Measurements from ENCODE around the gene CCDC106.

The CCDC106 gene

DNA sequence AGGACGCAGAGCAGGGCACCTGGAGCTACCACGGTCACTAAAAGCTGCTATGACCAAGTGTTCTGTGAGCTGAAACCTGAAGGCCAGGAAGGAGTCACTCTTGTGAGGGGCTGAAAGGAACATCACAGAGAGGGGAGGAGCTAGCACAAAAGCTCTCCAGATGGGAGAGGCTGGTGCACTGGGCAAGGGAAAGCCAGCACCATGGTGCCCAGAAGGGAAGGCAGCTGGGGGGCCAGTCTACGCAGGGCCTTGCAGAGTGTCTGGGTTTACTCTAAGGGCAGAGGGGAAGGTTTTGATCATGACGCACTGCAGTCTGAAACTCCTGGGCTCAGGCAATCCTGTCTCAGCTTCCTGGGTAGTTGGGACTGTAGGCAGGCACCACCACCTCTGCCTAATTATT lies 11.3 kb upstream of the CCDC106 start:
- Histone ChIP-seq H3K27me3 (ENCODE audit: insufficient read depth, low read length, poor library complexity, severe bottlenecking) (no peaks in the 10 kb centered on the region), H3K9ac (ENCODE audit: low read depth, low read length, poor library complexity, severe bottlenecking) (peak overlapping the region; percentile 96), H3K4me3 (ENCODE audit: low read length, poor library complexity, severe bottlenecking) (peak overlapping the region; percentile 96), H2AFZ (ENCODE audit: low read length) (no peak overlapping the region), H3K79me2 (ENCODE audit: insufficient read depth, low read length) (peaks cover 46% of the 10 kb centered on the region), H3K9me2 (replicated peaks; ENCODE audit: low read depth, low read length) (no peaks in the 10 kb centered on the region), H3K4me2 (ENCODE audit: low read depth, low read length, poor library complexity, severe bottlenecking) (peak overlapping the region; percentile 99), H3F3A (ENCODE audit: low read depth) (no peaks in the 10 kb centered on the region), H3K36me3 (ENCODE audit: insufficient read depth, low read length) (no peaks in the 10 kb centered on the region), H3K9me3 (ENCODE audit: insufficient read depth, low read depth, low read length) (no peaks in the 10 kb centered on the region), H4K20me1 (ENCODE audit: insufficient read depth, low read length, poor library complexity, severe bottlenecking) (peaks cover 8% of the 10 kb centered on the region), H3K4me1 (ENCODE audit: insufficient read depth, low read length, poor library complexity, severe bottlenecking) (peaks cover 37% of the 10 kb centered on the region)
- TF ChIP-seq EZH2phosphoT487 (IDR thresholded peaks at IDR 0.05; ENCODE audit: borderline replicate concordance) (no peak), CTCF (conservative IDR thresholded peaks at IDR 0.05; ENCODE audit: low read length) (no peak)

DNA sequence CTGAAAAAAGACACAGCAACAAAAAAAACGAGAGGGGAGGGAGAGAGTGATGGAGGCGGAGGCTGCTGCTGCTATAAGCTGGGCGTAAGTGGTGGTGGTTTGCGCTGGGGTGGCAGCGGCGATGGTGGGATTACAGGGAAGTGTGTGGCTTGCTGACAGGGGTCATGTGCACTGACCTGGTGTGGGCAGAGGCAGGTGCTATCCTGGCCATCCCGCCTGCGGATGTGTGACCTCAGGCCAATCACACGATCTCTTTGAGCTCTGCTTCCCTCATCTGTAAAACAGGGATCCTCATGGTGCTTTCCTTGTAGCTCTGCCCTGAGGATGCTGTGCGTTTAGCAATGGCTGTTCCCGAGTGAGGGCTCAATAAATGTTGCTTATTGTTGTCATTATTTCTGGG lies 10.5 kb upstream of the CCDC106 start:
- H2AFZ ChIP-seq (ENCODE audit: low read length), result no peak overlapping the region
- peaks cover 53% of the 10 kb centered on the region for H3K79me2 ChIP-seq (ENCODE audit: insufficient read depth, low read length)
- H3F3A ChIP-seq (ENCODE audit: low read depth), result no peaks in the 10 kb centered on the region
- no peaks in the 10 kb centered on the region for H3K27me3 ChIP-seq (ENCODE audit: insufficient read depth, low read length, poor library complexity, severe bottlenecking)
- TF ChIP-seq EZH2phosphoT487 (IDR thresholded peaks at IDR 0.05; ENCODE audit: borderline replicate concordance), result no peak
- no peak for TF ChIP-seq CTCF (conservative IDR thresholded peaks at IDR 0.05; ENCODE audit: low read length)
- H3K36me3 ChIP-seq (ENCODE audit: insufficient read depth, low read length), result no peaks in the 10 kb centered on the region
- H4K20me1 ChIP-seq (ENCODE audit: insufficient read depth, low read length, poor library complexity, severe bottlenecking), result peaks cover 8% of the 10 kb centered on the region
- H3K4me3 ChIP-seq (ENCODE audit: low read length, poor library complexity, severe bottlenecking), result no peak overlapping the region
- no peak overlapping the region for H3K9ac ChIP-seq (ENCODE audit: low read depth, low read length, poor library complexity, severe bottlenecking)
- peak overlapping the region; percentile 99 for H3K4me2 ChIP-seq (ENCODE audit: low read depth, low read length, poor library complexity, severe bottlenecking)
- peaks cover 40% of the 10 kb centered on the region for H3K4me1 ChIP-seq (ENCODE audit: insufficient read depth, low read length, poor library complexity, severe bottlenecking)
- H3K9me2 ChIP-seq (replicated peaks; ENCODE audit: low read depth, low read length), result no peaks in the 10 kb centered on the region
- no peaks in the 10 kb centered on the region for H3K9me3 ChIP-seq (ENCODE audit: insufficient read depth, low read depth, low read length)

DNA sequence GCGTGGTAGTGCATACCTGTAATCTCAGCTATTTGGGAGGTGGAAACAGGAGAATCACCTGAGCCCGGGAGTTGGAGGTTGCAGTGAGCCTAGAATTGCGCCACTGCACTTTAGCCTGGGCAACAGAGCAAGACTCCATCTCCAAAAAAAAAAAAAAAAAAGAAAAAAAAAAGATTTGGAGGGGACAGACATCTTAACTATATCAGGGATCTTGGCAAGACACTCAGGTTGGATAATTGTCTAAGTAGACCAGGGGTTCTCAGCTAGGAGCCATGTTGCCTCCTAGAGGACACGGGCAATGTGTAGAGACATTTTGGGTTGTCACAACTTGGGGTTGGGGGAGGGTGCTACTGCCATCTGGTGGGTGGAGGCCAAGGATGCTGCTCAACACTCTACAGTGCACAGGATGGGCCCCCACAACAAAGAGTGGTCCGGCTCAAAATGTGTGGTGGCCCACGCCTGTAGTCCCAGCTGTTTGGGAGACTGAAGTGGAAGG lies 9.1 kb upstream of the CCDC106 start:
- no peak overlapping the region for H3K9ac ChIP-seq (ENCODE audit: low read depth, low read length, poor library complexity, severe bottlenecking)
- no peaks in the 10 kb centered on the region for H3F3A ChIP-seq (ENCODE audit: low read depth)
- peaks cover 45% of the 10 kb centered on the region for H3K4me1 ChIP-seq (ENCODE audit: insufficient read depth, low read length, poor library complexity, severe bottlenecking)
- peaks cover 64% of the 10 kb centered on the region for H3K79me2 ChIP-seq (ENCODE audit: insufficient read depth, low read length)
- peak overlapping the region; percentile 58 for H3K4me3 ChIP-seq (ENCODE audit: low read length, poor library complexity, severe bottlenecking)
- no peaks in the 10 kb centered on the region for H3K9me3 ChIP-seq (ENCODE audit: insufficient read depth, low read depth, low read length)
- TF ChIP-seq CTCF (conservative IDR thresholded peaks at IDR 0.05; ENCODE audit: low read length) (peak; percentile 75), EZH2phosphoT487 (IDR thresholded peaks at IDR 0.05; ENCODE audit: borderline replicate concordance) (no peak)
- peak overlapping the region; percentile 52 for H3K4me2 ChIP-seq (ENCODE audit: low read depth, low read length, poor library complexity, severe bottlenecking)
- H4K20me1 ChIP-seq (ENCODE audit: insufficient read depth, low read length, poor library complexity, severe bottlenecking), result peaks cover 8% of the 10 kb centered on the region
- H2AFZ ChIP-seq (ENCODE audit: low read length), result no peak overlapping the region
- H3K9me2 ChIP-seq (replicated peaks; ENCODE audit: low read depth, low read length), result no peaks in the 10 kb centered on the region
- no peaks in the 10 kb centered on the region for H3K27me3 ChIP-seq (ENCODE audit: insufficient read depth, low read length, poor library complexity, severe bottlenecking)
- H3K36me3 ChIP-seq (ENCODE audit: insufficient read depth, low read length), result no peaks in the 10 kb centered on the region

All from Loucy (cell line).